Coronary artery (tissue), 2 donors: ENCODE results near the gene DLG5.

Experiments
- DNase-seq: peaks from one replicate; pipeline ENCODE4 v3.0.0-alpha.2; 2017; ENCODE audit warnings: low spot score
- H3K27ac ChIP-seq, 2 donors: fragments of 200-600 bp; sonication (generic); one replicate each; pipeline ENCODE4 v1.5.1; 2016 to 2019
- H3K4me3 ChIP-seq: fragments of 200-600 bp; sonication (generic); 2 replicates; pipeline ENCODE4 v1.5.1; 2016; ENCODE audit warnings: mild to moderate bottlenecking, moderate library complexity
- CTCF ChIP-seq: fragments of 200-600 bp; sonication (generic); IDR thresholded peaks from one replicate; pipeline ENCODE4 v1.5.1; 2019; ENCODE audit warnings: antibody characterized with exemption

DLG5 gene

DNA sequence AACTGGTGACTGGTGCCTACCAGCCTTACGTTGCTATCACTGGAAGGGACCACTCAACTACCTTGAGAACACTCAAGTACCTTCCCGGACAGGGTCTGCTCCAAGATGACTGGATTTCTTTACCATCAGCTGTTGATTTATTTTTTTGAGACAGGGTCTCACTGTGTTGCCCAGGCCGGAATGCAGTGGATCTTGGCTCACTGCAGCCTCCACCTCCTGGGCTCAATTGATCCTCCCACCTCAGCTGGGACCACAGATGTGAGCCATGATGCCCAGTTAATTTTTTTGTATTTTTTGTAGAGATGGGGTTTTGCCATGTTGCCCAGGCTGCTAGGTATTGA lies 45.2 kb upstream of the DLG5 start:
- Histone ChIP-seq H3K27ac (peak overlapping the region; percentile 69 to 87), H3K4me3 (no peak overlapping the region)
- TF ChIP-seq CTCF = no peak
- no peak for DNase-seq

GRCh38 chr10:77970869-77971803 lies 44.6 kb upstream of the DLG5 start:
- Histone ChIP-seq H3K4me3 (peak overlapping the region; percentile 29), H3K27ac (peak overlapping the region; percentile 69 to 87)
- DNase-seq = peak; percentile 88
- no peak for TF ChIP-seq CTCF

DNA sequence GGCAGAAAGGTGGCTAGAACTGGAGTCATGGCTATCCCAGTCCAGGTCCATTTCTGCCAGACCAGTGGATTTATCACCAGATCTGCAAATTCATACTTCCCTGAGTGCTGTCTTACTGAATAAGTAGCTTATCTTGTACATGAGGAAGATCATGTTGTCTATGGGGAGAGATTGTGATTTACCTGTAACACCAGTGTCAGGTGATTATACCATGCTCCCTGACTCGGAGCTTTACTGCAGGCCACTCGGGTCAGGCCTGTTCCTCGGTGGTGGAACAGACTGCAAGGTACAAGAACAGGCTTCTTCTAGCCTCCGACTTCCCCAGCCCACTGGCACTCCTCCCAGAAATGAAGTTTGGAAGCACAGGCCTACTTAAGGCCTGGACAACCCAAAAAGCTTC lies 42.6 kb upstream of the DLG5 start:
- TF ChIP-seq CTCF = no peak
- Histone ChIP-seq H3K4me3 (no peak overlapping the region), H3K27ac (no peak overlapping the region)
- no peak for DNase-seq

DNA sequence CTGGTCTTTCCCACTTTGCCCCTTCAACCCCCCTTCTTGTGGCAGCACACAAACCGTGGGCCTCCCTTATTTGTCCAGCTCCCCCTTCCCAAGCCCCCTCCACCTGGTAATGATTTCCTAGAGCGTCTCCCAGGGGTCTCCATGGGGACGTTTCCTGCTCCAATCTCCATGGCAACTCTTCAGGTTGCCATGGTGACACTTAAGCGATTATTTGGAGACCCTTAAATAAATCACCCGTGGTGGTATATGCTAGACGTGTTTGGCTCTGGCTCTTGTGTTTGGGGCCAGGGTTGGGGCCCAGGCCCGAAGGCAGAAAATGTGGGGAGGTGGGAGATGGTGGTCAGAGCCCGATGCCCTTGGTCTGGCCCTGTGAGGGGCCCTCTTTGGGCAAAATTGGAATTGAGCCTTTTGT lies 41.1 kb upstream of the DLG5 start:
- Histone ChIP-seq H3K27ac (no peak overlapping the region), H3K4me3 (no peak overlapping the region)
- DNase-seq = no peak
- no peak for TF ChIP-seq CTCF

- Histone ChIP-seq H3K27ac (no peak overlapping the region), H3K4me3 (no peak overlapping the region)
- DNase-seq = no peak
- no peak for TF ChIP-seq CTCF
These were observed 38.7 kb upstream of the DLG5 start for GRCh38 chr10:77965294-77965693.

- TF ChIP-seq CTCF = no peak
These were observed 38.3 kb upstream of the DLG5 start for GRCh38 chr10:77964811-77965210.

GRCh38 chr10:77963901-77964300 lies 37.3 kb upstream of the DLG5 start:
- Histone ChIP-seq H3K4me3 (no peak overlapping the region), H3K27ac (no peak overlapping the region)
- DNase-seq = no peak
- TF ChIP-seq CTCF = no peak

More at GRCh38 chr10:77964811-77965210, 38.3 kb upstream of the DLG5 start:
- no peak overlapping the region for H3K27ac ChIP-seq
- DNase-seq = no peak
- H3K4me3 ChIP-seq = no peak overlapping the region
